ENCODE results near the gene NMNAT2. TPM values are rescaled to one million over a fixed set of nuclear protein-coding genes. Genes with fewer than 3 reads are reported as not detected.

NMNAT2 gene
- total RNA-seq, 1 donor from 2014 or later: 34.2 TPM

GRCh38 chr1:183291802-183292514, 126.2 kb downstream of the NMNAT2 start:
- DNase-seq (ENCODE audit: low spot score in 2 of 2) (no peak), FAIRE-seq (no peak)

DNA sequence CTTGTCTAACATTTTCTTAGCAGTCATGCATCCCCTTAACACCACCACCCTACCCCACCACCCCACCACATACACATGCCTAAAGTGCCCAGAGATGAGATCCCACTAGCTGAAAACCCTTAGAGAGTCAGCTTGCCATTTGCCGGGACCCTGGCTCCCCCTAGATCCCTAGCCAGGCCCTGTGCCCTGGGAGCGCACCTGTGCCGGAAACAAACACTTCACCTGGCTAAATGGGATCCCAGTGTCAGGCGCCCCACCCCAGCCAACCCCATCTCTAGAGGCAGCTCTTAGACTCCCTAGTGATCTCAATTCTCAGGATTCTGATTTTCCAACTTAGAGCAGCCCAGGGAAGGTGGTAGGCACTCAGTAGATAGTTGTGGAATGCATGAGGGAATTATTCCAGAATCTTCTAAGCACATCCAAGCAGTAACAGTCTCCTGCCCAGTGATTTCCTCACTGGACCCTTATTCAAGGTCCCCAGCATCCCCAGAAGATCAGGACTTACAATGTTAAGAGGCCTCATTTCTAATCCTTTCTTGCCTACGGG, 126.9 kb downstream of the NMNAT2 start:
- DNase-seq (ENCODE audit: low spot score in 2 of 2) (no peak), FAIRE-seq (no peak)

GRCh38 chr1:183290628-183291027, 127.6 kb downstream of the NMNAT2 start:
- FAIRE-seq: no peak
- no peak for DNase-seq (ENCODE audit: low spot score in 2 of 2)

GRCh38 chr1:183289051-183289496, 129.1 kb downstream of the NMNAT2 start:
- no peak for FAIRE-seq
- no peak for DNase-seq (ENCODE audit: low spot score in 2 of 2)

GRCh38 chr1:183288583-183288982, 129.6 kb downstream of the NMNAT2 start:
- FAIRE-seq: no peak

GRCh38 chr1:183287191-183287675, 130.9 kb downstream of the NMNAT2 start:
- DNase-seq (ENCODE audit: low spot score in 2 of 2) (no peak), FAIRE-seq (no peak)

More at GRCh38 chr1:183288583-183288982, 129.6 kb downstream of the NMNAT2 start:
- DNase-seq (ENCODE audit: low spot score in 2 of 2): no peak

- DNase-seq (ENCODE audit: low spot score in 2 of 2) (no peak), FAIRE-seq (no peak)
Observed at GRCh38 chr1:183285746-183286145, 132.4 kb downstream of the NMNAT2 start.

- FAIRE-seq: no peak
Observed at GRCh38 chr1:183285256-183285655, 132.9 kb downstream of the NMNAT2 start.

DNA sequence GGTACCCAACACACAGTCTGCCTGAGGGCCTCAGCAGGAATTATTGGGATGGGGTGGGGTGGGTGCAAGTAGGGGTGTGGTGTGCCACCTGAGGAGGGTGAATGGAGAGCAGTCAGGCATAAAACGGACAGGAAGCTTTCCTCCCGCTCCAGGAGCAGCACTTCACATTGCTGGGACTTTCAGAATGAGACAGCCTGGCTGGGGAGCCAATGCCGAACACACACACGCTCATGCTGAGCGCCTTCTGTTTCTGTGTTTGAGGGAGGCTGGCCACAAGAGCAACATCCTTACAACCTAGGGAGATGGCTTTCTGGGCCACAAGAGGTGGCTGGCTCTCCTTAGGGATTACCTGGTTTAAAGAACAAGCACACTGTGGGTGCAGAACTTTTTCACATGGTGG, 134.1 kb downstream of the NMNAT2 start:
- DNase-seq (ENCODE audit: low spot score in 2 of 2) (no peak), FAIRE-seq (no peak)

More at GRCh38 chr1:183285256-183285655, 132.9 kb downstream of the NMNAT2 start:
- no peak for DNase-seq (ENCODE audit: low spot score in 2 of 2)

GRCh38 chr1:183283286-183283685, 134.9 kb downstream of the NMNAT2 start:
- DNase-seq (ENCODE audit: low spot score in 2 of 2): no peak
- no peak for FAIRE-seq

DNA sequence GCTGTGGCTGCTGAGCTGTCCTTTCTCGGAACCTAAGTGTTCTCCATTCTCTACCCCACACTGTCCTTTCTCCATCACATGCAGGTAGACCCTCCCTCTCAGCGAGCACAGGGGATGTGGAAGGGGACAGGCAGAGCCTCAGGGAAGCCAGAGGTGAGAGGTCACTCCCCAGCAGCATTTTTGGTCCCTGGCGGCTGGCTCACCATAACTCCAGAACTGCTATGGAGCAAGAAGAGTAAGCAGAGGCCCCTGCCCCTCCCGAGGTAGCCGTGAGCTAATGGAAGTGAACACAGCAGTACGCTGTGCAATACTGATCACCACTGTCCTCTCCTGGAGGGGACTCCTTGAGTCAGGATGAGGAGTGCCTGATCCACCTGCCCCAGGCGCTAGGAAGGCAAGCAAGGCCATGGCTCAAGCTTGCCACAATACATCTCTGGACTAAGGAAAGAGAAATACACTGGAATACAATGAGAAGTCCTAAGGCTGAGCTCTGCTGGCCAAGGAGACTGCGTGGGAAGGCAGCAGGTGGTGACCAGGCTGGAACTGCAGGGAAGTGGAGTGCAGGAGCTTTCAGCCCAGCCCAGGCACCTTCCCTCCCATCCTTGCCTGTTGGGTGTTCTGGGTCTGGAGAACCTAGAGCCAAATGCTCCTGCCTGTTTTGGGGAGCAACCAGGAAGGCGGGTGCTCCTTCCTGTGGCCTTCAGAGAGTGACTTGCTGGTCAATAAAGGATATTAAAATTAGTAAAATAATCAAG, 135.9 kb downstream of the NMNAT2 start:
- DNase-seq (ENCODE audit: low spot score in 2 of 2) (no peak), FAIRE-seq (no peak)

GRCh38 chr1:183281553-183282091, 136.6 kb downstream of the NMNAT2 start:
- FAIRE-seq: peak; percentile 21
- DNase-seq (ENCODE audit: low spot score in 2 of 2): peak; percentile 38 to 76

DNA sequence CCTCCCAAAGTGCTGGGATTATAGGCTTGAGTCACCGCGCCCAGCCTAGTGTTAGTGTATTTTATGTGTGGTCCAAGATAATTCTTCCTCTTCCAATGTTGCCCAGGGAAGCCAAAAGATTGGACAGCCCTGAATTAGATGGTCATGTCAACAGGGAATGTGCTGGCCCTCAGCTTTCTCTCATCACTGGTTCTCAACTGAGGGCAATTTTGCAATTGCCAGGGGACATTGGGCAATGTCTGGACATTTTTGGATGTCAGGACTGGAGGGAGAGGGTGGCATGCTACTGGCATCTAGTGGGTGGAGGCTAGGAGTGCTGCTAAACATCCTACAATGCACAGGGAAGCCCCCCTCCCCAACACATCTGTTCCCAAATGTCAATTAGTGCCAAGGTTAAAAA, 137.1 kb downstream of the NMNAT2 start:
- DNase-seq (ENCODE audit: low spot score in 2 of 2) (no peak), FAIRE-seq (no peak)

- no peak for FAIRE-seq
Observed at GRCh38 chr1:183279835-183280234, 138.3 kb downstream of the NMNAT2 start.

DNA sequence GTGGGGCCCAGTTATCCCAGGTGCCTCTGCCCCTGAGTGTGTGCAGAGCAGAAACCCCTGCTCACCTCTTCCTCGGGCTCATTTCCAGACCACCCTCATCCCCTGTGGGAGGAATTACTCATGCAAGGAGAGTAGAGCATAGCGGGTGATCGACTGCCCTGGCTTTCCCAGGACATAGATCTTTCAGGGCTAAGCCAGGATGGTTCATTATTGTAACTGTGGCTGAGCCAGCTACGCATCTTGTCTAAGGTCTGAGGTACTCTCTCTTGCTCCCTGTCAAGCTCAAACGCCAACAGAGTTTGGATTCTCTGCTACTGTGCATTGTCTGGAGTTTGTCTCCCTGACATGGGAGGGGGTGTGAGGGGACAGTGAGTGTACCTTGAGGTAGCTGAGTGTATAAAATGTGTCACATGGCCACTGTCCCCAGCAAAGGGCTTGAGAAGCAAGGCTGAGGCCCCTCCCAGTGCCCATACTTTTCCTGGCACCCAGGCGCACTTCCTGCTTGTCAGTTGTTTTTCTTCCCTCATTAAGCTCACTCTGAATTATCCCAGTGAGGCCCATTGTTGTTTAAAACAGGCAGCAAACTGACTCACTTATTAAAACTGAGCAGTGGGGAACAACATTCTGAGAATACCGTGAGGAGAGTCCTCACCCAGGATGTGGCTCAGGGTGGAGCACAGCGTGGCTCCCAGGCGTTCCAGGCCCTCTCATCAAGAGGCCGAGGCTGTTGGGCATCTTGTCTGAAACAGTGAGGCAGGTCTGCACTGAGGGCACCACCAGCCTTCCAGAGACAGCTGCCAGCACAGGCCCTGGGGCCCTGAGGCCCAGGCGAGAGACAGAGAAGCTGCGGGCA, 139.2 kb downstream of the NMNAT2 start:
- FAIRE-seq (no peak), DNase-seq (ENCODE audit: low spot score in 2 of 2) (no peak)

More at GRCh38 chr1:183279835-183280234, 138.3 kb downstream of the NMNAT2 start:
- DNase-seq (ENCODE audit: low spot score in 2 of 2): no peak

GRCh38 chr1:183277821-183278738, 140.1 kb downstream of the NMNAT2 start:
- FAIRE-seq: no peak
- no peak for DNase-seq (ENCODE audit: low spot score in 2 of 2)

DNA sequence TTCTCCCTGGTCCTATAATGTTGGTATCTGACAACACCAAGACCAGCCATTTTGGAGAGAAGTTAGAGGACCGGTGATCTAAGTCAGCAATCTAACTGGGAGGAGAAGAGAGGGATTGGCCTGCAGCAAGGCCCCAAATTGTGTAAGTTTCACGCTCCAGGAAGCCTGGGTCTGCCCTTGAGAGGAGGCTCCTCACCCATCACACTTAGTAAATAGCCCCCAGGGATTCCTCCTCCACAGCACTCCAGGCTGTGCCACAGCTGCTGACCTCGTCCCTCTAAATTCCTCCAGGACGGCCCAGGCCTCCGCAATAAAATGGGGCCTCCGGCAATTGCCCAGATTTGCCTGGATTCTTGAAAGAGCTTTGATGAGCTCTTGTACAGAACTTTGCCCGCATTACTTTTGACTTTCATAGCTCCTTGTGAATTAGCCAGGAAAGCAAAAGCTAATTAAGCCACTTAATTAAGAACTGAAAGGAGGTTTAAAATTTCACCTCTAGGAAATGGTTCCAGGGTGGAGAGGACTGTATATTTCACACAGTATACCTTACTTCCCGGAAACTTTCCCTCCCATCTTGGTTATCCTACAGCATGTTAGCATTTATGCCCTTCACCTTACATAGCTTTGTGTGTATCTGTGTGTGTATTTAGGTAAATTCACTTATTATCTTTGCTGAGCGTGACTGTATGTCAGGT, 141.6 kb downstream of the NMNAT2 start:
- no peak for FAIRE-seq

DNA sequence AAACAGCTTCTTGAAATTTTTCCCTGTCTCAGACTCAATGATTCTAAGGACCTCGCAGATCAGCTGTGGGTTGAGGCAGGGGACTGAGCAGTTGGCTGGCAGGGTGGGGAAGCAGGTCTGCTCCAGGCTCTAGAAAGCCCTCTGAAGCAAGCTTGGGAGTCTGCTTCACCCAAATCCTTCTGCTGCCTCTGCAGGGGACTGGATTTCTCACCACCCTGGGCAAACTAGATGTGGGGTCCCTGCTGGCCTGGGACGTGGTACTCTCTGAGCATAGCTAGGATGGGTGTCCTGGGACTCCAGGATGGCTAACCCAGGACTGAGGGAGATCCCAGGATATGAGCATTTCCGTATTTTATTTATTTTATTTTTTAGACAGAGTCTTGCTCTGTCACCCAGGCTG, 142.9 kb downstream of the NMNAT2 start:
- FAIRE-seq (no peak), DNase-seq (ENCODE audit: low spot score in 2 of 2) (no peak)

More for the DNA sequence above, 141.6 kb downstream of the NMNAT2 start:
- DNase-seq (ENCODE audit: low spot score in 2 of 2): no peak

Measured in frontal cortex (tissue), 4 donors.